ENCODE results near the gene CLEC20A. TPM values are rescaled to one million over a fixed set of nuclear protein-coding genes. Genes with fewer than 3 reads are reported as not detected.

Gene CLEC20A
- total RNA-seq, 1 experiment from 2014 or later: not detected

- BruUV-seq (replicated peaks): no TSS peak
- TF ChIP-seq EZH2 (IDR thresholded peaks at IDR 0.05; ENCODE audit: low read length, unreplicated experiment) (no peak), EZH2phosphoT487 (IDR thresholded peaks at IDR 0.05; ENCODE audit: borderline replicate concordance, low read length) (no peak), CTCF (conservative IDR thresholded peaks at IDR 0.05; ENCODE audit: low read depth, low read length) (no peak)
- POLR2A ChIA-PET (ENCODE audit: unreplicated experiment): no interaction called here
- H3K4me1 ChIP-seq (ENCODE audit: insufficient read depth, low read length): no peaks in the 10 kb centered on the region
- H3K27me3 ChIP-seq (ENCODE audit: low read length): no peaks in the 10 kb centered on the region
- DNase-seq: no peak
- H4K20me1 ChIP-seq (ENCODE audit: low read length): no peaks in the 10 kb centered on the region
- H3K9me2 ChIP-seq (replicated peaks; ENCODE audit: low read length): no peaks in the 10 kb centered on the region
- H3K9me3 ChIP-seq (ENCODE audit: low read length): no peaks in the 10 kb centered on the region
- no peaks in the 10 kb centered on the region for H3K79me2 ChIP-seq (ENCODE audit: low read length)
- H3K4me3 ChIP-seq (ENCODE audit: low read length): no peak overlapping the region
- H2AFZ ChIP-seq (ENCODE audit: low read length): no peak overlapping the region
- H3K36me3 ChIP-seq (ENCODE audit: low read depth, low read length): no peaks in the 10 kb centered on the region
- no peak overlapping the region for H3K27ac ChIP-seq (ENCODE audit: low read length)
- no peaks in the 10 kb centered on the region for H3F3A ChIP-seq (ENCODE audit: low read length, unreplicated experiment)
- CTCF ChIA-PET: no interaction called here
- intact Hi-C loops (cut with micrococcal nuclease): no loop called here
- H3K4me2 ChIP-seq (ENCODE audit: low read length): no peak overlapping the region
- no peak overlapping the region for H3K9ac ChIP-seq (ENCODE audit: low read length)
- ATAC-seq: no peak
Measured at GRCh38 chr1:178490136-178490535, 6.6 kb downstream of the CLEC20A start.

GRCh38 chr1:178489399-178489798 is 7.4 kb downstream of the CLEC20A start:
- no peaks in the 10 kb centered on the region for H3K9me2 ChIP-seq (replicated peaks; ENCODE audit: low read length)
- intact Hi-C loops (cut with micrococcal nuclease): no loop called here
- H4K20me1 ChIP-seq (ENCODE audit: low read length): no peaks in the 10 kb centered on the region
- H3K27ac ChIP-seq (ENCODE audit: low read length): no peak overlapping the region
- H3K4me3 ChIP-seq (ENCODE audit: low read length): no peak overlapping the region
- no peaks in the 10 kb centered on the region for H3F3A ChIP-seq (ENCODE audit: low read length, unreplicated experiment)
- no peaks in the 10 kb centered on the region for H3K36me3 ChIP-seq (ENCODE audit: low read depth, low read length)
- TF ChIP-seq EZH2 (IDR thresholded peaks at IDR 0.05; ENCODE audit: low read length, unreplicated experiment) (no peak), CTCF (conservative IDR thresholded peaks at IDR 0.05; ENCODE audit: low read depth, low read length) (no peak), EZH2phosphoT487 (IDR thresholded peaks at IDR 0.05; ENCODE audit: borderline replicate concordance, low read length) (no peak)
- H2AFZ ChIP-seq (ENCODE audit: low read length): no peak overlapping the region
- H3K9me3 ChIP-seq (ENCODE audit: low read length): no peaks in the 10 kb centered on the region
- H3K4me1 ChIP-seq (ENCODE audit: insufficient read depth, low read length): no peaks in the 10 kb centered on the region
- CTCF ChIA-PET: no interaction called here
- H3K4me2 ChIP-seq (ENCODE audit: low read length): no peak overlapping the region
- H3K79me2 ChIP-seq (ENCODE audit: low read length): no peaks in the 10 kb centered on the region
- POLR2A ChIA-PET (ENCODE audit: unreplicated experiment): no interaction called here
- no peaks in the 10 kb centered on the region for H3K27me3 ChIP-seq (ENCODE audit: low read length)
- ATAC-seq: no peak
- no peak for DNase-seq
- H3K9ac ChIP-seq (ENCODE audit: low read length): no peak overlapping the region
- BruUV-seq (replicated peaks): no TSS peak

GRCh38 chr1:178488393-178488792 is 8.4 kb downstream of the CLEC20A start:
- intact Hi-C loops (cut with micrococcal nuclease): no loop called here
- Histone ChIP-seq H3K27me3 (ENCODE audit: low read length) (no peaks in the 10 kb centered on the region), H3K4me2 (ENCODE audit: low read length) (no peak overlapping the region), H2AFZ (ENCODE audit: low read length) (no peak overlapping the region), H3F3A (ENCODE audit: low read length, unreplicated experiment) (no peaks in the 10 kb centered on the region), H4K20me1 (ENCODE audit: low read length) (no peaks in the 10 kb centered on the region), H3K27ac (ENCODE audit: low read length) (no peak overlapping the region), H3K9me2 (replicated peaks; ENCODE audit: low read length) (no peaks in the 10 kb centered on the region), H3K4me1 (ENCODE audit: insufficient read depth, low read length) (no peaks in the 10 kb centered on the region), H3K9me3 (ENCODE audit: low read length) (no peaks in the 10 kb centered on the region), H3K79me2 (ENCODE audit: low read length) (no peaks in the 10 kb centered on the region), H3K4me3 (ENCODE audit: low read length) (no peak overlapping the region), H3K36me3 (ENCODE audit: low read depth, low read length) (no peaks in the 10 kb centered on the region), H3K9ac (ENCODE audit: low read length) (no peak overlapping the region)
- no peak for ATAC-seq
- ChIA-PET CTCF (no interaction called here), POLR2A (ENCODE audit: unreplicated experiment) (no interaction called here)
- DNase-seq: no peak
- TF ChIP-seq EZH2phosphoT487 (IDR thresholded peaks at IDR 0.05; ENCODE audit: borderline replicate concordance, low read length) (no peak), CTCF (conservative IDR thresholded peaks at IDR 0.05; ENCODE audit: low read depth, low read length) (no peak), EZH2 (IDR thresholded peaks at IDR 0.05; ENCODE audit: low read length, unreplicated experiment) (no peak)
- no TSS peak for BruUV-seq (replicated peaks)

All from PC-3 (cell line).